Activated naive CD8-positive, alpha-beta T cell treated with anti-CD3 and anti-CD28 coated beads, Interleukin-2, amount 50 U/mL, for 16 hours (primary cell): ENCODE measurements around the gene FCN1.
"Not testable (repeated sequence)": the region's sequence is repeated elsewhere in the genome, so short reads cannot be mapped to it uniquely, and the experiment has no call there.

Experiments
- DNase-seq: peaks from one replicate; pipeline ENCODE4 v3.0.0-alpha.2; 2020; ENCODE audit warnings: low read depth, low spot score

FCN1 gene

GRCh38 chr9:134872482-134873231 is 45.1 kb downstream of the FCN1 start:
- no peak for DNase-seq

GRCh38 chr9:134871697-134872340 is 45.9 kb downstream of the FCN1 start:
- DNase-seq: no peak

GRCh38 chr9:134870746-134871662 is 46.7 kb downstream of the FCN1 start:
- DNase-seq: no peak

- DNase-seq: no peak
These were observed 47.4 kb downstream of the FCN1 start for GRCh38 chr9:134870301-134870694.

- no peak for DNase-seq
These were observed 48.0 kb downstream of the FCN1 start for GRCh38 chr9:134869554-134870300.

GRCh38 chr9:134868751-134869553 is 48.8 kb downstream of the FCN1 start:
- DNase-seq: no peak

- DNase-seq: no peak
These were observed 49.6 kb downstream of the FCN1 start for GRCh38 chr9:134867917-134868750.

GRCh38 chr9:134864821-134865190 is 52.9 kb downstream of the FCN1 start:
- no peak for DNase-seq

- DNase-seq: no peak
These were observed 53.5 kb downstream of the FCN1 start for GRCh38 chr9:134863941-134864820.

- DNase-seq: no peak
These were observed 54.3 kb downstream of the FCN1 start for GRCh38 chr9:134863306-134863902.

- no peak for DNase-seq
These were observed 55.9 kb downstream of the FCN1 start for GRCh38 chr9:134861595-134862334.

- no peak for DNase-seq
These were observed 57.2 kb downstream of the FCN1 start for GRCh38 chr9:134860510-134860909.

- DNase-seq: no peak
These were observed 59.5 kb downstream of the FCN1 start for GRCh38 chr9:134858051-134858841.

- DNase-seq: not testable (repeated sequence)
These were observed 60.3 kb downstream of the FCN1 start for GRCh38 chr9:134857451-134857850.

- no peak for DNase-seq
These were observed 61.8 kb downstream of the FCN1 start for GRCh38 chr9:134855900-134856377.
